GM19468 (cell line): ENCODE data around the gene RNF169.
"Not testable (repeated sequence)": the region's sequence is repeated elsewhere in the genome, so short reads cannot be mapped to it uniquely, and the experiment has no call there.

Experiments
- ATAC-seq: cut with Tn5 transposase; IDR thresholded peaks from one replicate; pipeline ENCODE4 v1.9.1; 2021; ENCODE audit warnings: mild to moderate bottlenecking, moderate library complexity, moderate number of reproducible peaks; ENCODE audit not compliant: unreplicated experiment; ENCODE audit errors: extremely low read depth

RNF169 gene

GRCh38 chr11:74725701-74726100 lies 22.9 kb upstream of the RNF169 start:
- ATAC-seq = no peak

- ATAC-seq = no peak
Observed at GRCh38 chr11:74726547-74727182, 22.0 kb upstream of the RNF169 start.

- ATAC-seq = no peak
Observed at GRCh38 chr11:74729397-74729796, 19.3 kb upstream of the RNF169 start.

GRCh38 chr11:74730571-74731260 lies 17.9 kb upstream of the RNF169 start:
- ATAC-seq = no peak

GRCh38 chr11:74731301-74732094 lies 17.2 kb upstream of the RNF169 start, which contains the start of gene CHRDL2:
Gene CHRDL2, minus strand, starts transcription at chr11:74731426. Its CDS starts 538 bp downstream, at chr11:74730888.
- no peak for ATAC-seq

- ATAC-seq = no peak
Observed at GRCh38 chr11:74734559-74734925, 14.1 kb upstream of the RNF169 start.

GRCh38 chr11:74735365-74735928 lies 13.2 kb upstream of the RNF169 start:
- ATAC-seq = no peak

GRCh38 chr11:74736031-74736430 lies 12.6 kb upstream of the RNF169 start:
- ATAC-seq = no peak

- ATAC-seq = no peak
Observed at GRCh38 chr11:74739546-74740270, 8.9 kb upstream of the RNF169 start.

GRCh38 chr11:74742070-74742469 lies 6.6 kb upstream of the RNF169 start:
- no peak for ATAC-seq

GRCh38 chr11:74743640-74744039 lies 5.0 kb upstream of the RNF169 start:
- no peak for ATAC-seq

- ATAC-seq = no peak
Observed at GRCh38 chr11:74744277-74744676, 4.4 kb upstream of the RNF169 start.

- ATAC-seq = no peak
Observed at GRCh38 chr11:74746868-74747267, 1.8 kb upstream of the RNF169 start.

GRCh38 chr11:74749127-74749964 lies 697 bp downstream of the RNF169 start:
- ATAC-seq = peak; percentile 32

- ATAC-seq = no peak
Observed at GRCh38 chr11:74749965-74750296, 1.3 kb downstream of the RNF169 start.

GRCh38 chr11:74750598-74750997 lies 1.9 kb downstream of the RNF169 start:
- ATAC-seq = not testable (repeated sequence)

GRCh38 chr11:74751303-74751702 lies 2.7 kb downstream of the RNF169 start:
- no peak for ATAC-seq

- no peak for ATAC-seq
Observed at GRCh38 chr11:74754507-74755252, 6.0 kb downstream of the RNF169 start.
